ENCODE data around the gene KRTAP10-7.
"Not testable (repeated sequence)": the region's sequence is repeated elsewhere in the genome, so short reads cannot be mapped to it uniquely, and the experiment has no call there.

KRTAP10-7 gene

GRCh38 chr21:44644878-44645277 is 44.5 kb downstream of the KRTAP10-7 start:
- DNase-seq (ENCODE audit: low read depth): no peak
- TF ChIP-seq CTCF (conservative IDR thresholded peaks at IDR 0.05; ENCODE audit: control insufficient read depth, insufficient read depth, low read depth, low read length): no peak

GRCh38 chr21:44646366-44647221 is 46.2 kb downstream of the KRTAP10-7 start, which contains the start of gene KRTAP10-11:
TSS of gene KRTAP10-11 (plus strand) at chr21:44646414. CDS start at chr21:44646459, 45 bp downstream.
- H3K4me3 ChIP-seq (ENCODE audit: control insufficient read depth, low read depth, low read length); DNase-seq (ENCODE audit: low read depth): not testable (repeated sequence)

More at GRCh38 chr21:44644878-44645277, 44.5 kb downstream of the KRTAP10-7 start:
- no peak overlapping the region for H3K4me3 ChIP-seq (ENCODE audit: control insufficient read depth, low read depth, low read length)

DNA sequence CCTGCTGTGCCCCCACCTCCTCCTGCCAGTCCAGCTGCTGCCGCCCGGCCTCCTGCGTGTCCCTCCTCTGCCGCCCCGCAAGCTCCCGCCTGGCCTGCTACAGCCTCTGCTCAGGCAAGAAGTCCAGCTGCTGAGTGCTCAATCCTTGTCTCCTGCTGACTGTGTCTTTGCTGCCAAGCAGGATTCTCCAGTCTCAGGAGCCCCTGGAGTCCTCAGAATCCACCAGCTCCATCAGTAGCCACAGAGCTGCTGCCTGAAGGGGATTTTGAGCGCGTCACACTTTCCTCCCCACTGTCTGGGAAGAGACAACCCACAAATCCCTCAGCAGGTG is 46.8 kb downstream of the KRTAP10-7 start:
- no peak for TF ChIP-seq CTCF (conservative IDR thresholded peaks at IDR 0.05; ENCODE audit: control insufficient read depth, insufficient read depth, low read depth, low read length)
- no peak for DNase-seq (ENCODE audit: low read depth)
- H3K4me3 ChIP-seq (ENCODE audit: control insufficient read depth, low read depth, low read length): no peak overlapping the region

GRCh38 chr21:44648557-44649311 is 48.3 kb downstream of the KRTAP10-7 start:
- DNase-seq (ENCODE audit: low read depth): no peak
- TF ChIP-seq CTCF (conservative IDR thresholded peaks at IDR 0.05; ENCODE audit: control insufficient read depth, insufficient read depth, low read depth, low read length): no peak

GRCh38 chr21:44649521-44650100 is 49.2 kb downstream of the KRTAP10-7 start:
- DNase-seq (ENCODE audit: low read depth): no peak

More at GRCh38 chr21:44648557-44649311, 48.3 kb downstream of the KRTAP10-7 start:
- no peak overlapping the region for H3K4me3 ChIP-seq (ENCODE audit: control insufficient read depth, low read depth, low read length)

DNA sequence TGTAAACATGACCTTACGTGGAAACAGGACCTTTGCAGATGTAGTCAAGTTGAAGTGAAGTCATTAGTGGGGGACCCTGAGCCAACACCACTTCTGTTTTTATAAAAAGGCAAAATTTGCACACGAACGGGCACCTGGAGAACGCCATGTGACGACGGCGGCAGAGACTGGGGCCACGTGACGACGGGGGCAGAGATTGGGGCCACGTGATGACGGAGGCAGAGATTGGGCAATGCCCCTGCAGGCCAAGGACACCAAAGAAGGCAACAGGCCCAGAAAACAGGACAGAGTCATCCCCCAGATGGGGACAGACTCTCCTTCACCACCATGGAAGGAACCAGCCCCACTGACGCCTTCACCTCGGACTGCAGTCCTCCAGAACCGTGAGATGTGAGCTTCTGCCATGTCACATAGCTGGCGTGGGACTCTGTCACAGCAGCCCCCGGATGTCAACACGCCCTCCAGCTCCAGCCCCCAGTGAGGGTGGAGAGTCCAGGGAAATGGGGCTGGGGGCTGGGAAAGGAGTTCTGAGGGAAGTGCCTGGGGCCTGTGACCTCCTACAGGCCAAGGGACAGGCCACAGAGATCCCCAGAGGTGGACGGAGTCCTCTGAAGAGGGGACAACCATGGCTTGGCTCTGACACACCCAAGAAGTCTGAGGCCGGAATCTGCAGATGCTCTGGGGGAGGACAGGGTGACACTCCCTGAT is 50.0 kb downstream of the KRTAP10-7 start:
- H3K4me3 ChIP-seq (ENCODE audit: control insufficient read depth, low read depth, low read length): no peak overlapping the region
- DNase-seq (ENCODE audit: low read depth): no peak
- no peak for TF ChIP-seq CTCF (conservative IDR thresholded peaks at IDR 0.05; ENCODE audit: control insufficient read depth, insufficient read depth, low read depth, low read length)

More at GRCh38 chr21:44649521-44650100, 49.2 kb downstream of the KRTAP10-7 start:
- no peak overlapping the region for H3K4me3 ChIP-seq (ENCODE audit: control insufficient read depth, low read depth, low read length)
- TF ChIP-seq CTCF (conservative IDR thresholded peaks at IDR 0.05; ENCODE audit: control insufficient read depth, insufficient read depth, low read depth, low read length): no peak
